Measurements from ENCODE around the gene GIGYF1.
"Not testable (repeated sequence)": the region's sequence is repeated elsewhere in the genome, so short reads cannot be mapped to it uniquely, and the experiment has no call there.

The GIGYF1 gene

DNA sequence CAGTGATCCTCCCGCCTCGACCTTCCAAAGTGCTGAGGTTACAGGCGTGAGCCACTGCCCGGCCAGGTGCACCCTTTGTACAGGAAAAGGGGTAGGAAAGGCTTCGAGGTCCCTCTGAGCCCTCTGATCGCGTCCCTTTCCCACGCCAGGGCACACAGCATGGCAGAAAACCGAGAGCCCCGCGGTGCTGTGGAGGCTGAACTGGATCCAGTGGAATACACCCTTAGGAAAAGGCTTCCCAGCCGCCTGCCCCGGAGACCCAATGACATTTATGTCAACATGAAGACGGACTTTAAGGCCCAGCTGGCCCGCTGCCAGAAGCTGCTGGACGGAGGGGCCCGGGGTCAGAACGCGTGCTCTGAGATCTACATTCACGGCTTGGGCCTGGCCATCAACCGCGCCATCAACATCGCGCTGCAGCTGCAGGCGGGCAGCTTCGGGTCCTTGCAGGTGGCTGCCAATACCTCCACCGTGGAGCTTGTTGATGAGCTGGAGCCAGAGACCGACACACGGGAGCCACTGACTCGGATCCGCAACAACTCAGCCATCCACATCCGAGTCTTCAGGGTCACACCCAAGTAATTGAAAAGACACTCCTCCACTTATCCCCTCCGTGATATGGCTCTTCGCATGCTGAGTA lies 12.7 kb upstream of the GIGYF1 start:
- no peak for TF ChIP-seq CTCF (conservative IDR thresholded peaks at IDR 0.05; ENCODE audit: low read depth, low read length)
- no peak for DNase-seq (ENCODE audit: low read depth)
- H3K4me3 ChIP-seq (ENCODE audit: low read length) = peak overlapping the region; percentile 87

GRCh38 chr7:100705753-100706671 lies 12.0 kb upstream of the GIGYF1 start, which contains the start of gene POP7:
POP7 (plus strand) TSS chr7:100706121; CDS start chr7:100706831, 710 bp downstream.
- H3K4me3 ChIP-seq (ENCODE audit: low read length) = peak within 1 kb of the TSS; percentile 87
- peak; percentile 90 for DNase-seq (ENCODE audit: low read depth)
- TF ChIP-seq CTCF (conservative IDR thresholded peaks at IDR 0.05; ENCODE audit: low read depth, low read length) = no peak

DNA sequence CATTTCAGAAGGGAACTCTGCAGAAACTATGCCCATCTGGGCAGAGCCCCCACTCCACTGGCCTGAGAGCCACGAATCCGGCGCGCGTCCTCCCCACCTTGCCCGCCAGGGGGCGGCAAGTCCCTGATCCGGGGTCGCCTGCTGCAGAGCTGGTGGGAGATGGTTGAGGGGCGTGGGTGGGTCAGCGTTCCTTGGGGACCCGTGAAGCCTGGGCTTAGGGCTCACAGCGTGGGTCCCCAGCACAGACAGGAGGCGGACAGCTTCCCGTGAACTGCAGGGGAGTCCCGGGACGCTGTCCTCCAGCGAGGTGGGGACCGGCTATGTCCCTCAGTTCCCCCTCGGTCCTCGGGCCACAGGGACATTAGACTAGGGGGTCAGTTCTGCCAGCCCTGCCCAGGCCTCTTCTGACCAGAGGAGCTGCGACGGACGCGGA lies 11.3 kb upstream of the GIGYF1 start:
- no peak for DNase-seq (ENCODE audit: low read depth)
- peak; percentile 91 for TF ChIP-seq CTCF (conservative IDR thresholded peaks at IDR 0.05; ENCODE audit: low read depth, low read length)
- H3K4me3 ChIP-seq (ENCODE audit: low read length) = peak overlapping the region; percentile 87

DNA sequence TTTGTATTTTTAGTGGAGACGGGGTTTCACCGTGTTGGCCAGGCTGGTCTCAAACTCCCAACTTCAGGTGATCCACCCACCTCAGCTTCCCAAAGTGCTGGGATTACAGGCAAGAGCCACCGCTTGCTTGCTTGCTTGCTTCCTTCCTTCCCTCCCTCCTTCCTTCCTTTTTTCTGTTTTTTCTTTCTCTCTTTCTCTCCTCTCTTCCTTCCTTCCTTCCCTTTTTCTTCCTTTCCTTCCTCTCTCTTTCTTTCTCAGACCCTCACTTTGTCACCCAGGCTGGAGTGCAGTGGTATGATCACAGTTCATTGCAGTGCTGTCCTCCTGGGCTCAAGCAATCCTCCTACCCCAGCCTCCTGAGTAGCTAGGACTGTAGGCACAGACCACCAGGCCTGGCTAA lies 7.0 kb upstream of the GIGYF1 start:
- not testable (repeated sequence) for DNase-seq (ENCODE audit: low read depth); H3K4me3 ChIP-seq (ENCODE audit: low read length)

DNA sequence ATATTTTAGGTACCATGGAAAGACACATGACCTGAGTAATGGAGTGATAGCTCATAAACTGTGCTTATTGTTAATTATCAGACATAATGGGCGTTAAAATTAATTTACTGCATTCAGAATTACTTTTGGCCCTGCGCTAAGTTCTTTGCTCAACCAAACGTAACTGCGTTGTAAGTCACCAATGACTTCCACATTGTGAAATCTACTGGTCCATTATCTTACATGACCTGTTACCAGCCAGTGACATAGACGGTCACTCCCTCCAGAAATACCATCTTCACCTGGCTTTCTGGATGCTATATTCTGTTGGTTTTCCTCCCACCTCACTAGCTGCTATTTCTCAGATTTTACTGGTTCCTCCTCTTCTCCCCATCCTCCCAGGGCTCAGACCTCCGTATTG lies 5.0 kb upstream of the GIGYF1 start:
- H3K4me3 ChIP-seq (ENCODE audit: low read length) = no peak overlapping the region
- DNase-seq (ENCODE audit: low read depth) = no peak
- TF ChIP-seq CTCF (conservative IDR thresholded peaks at IDR 0.05; ENCODE audit: low read depth, low read length) = no peak

DNA sequence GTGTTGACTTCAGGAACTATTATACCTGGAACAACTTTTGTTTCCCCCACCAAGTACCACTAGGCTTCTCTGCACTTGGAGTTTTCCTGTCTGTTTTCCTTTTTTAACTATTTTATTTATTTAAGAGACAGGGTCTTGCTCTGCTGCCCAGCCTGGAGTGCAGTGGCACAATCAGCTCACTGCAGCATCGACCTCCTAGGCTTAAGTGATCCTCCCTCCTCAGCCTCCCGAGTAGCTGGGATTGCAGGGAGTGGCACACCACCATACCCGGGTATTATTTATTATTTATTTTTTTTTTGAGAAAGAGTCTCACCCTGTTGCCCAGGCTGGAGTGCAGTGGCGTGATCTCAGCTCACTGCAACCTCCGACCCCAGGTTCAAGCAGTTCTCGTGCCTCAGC lies 2.1 kb upstream of the GIGYF1 start:
- no peak for DNase-seq (ENCODE audit: low read depth)
- no peak for TF ChIP-seq CTCF (conservative IDR thresholded peaks at IDR 0.05; ENCODE audit: low read depth, low read length)
- H3K4me3 ChIP-seq (ENCODE audit: low read length) = no peak overlapping the region

- no peak for DNase-seq (ENCODE audit: low read depth)
- TF ChIP-seq CTCF (conservative IDR thresholded peaks at IDR 0.05; ENCODE audit: low read depth, low read length) = no peak
- H3K4me3 ChIP-seq (ENCODE audit: low read length) = peak overlapping the region; percentile 80
Observed at GRCh38 chr7:100693312-100694097, 545 bp downstream of the GIGYF1 start.

Data from retinal pigment epithelial cell (primary cell).